Neural progenitor cell (in vitro differentiated cells): ENCODE results near the gene BPHL. TPM values are rescaled to one million over a fixed set of nuclear protein-coding genes. Genes with fewer than 3 reads are reported as not detected.
A peak's percentile ranks its signal among the peaks of the same experiment; 100 is the strongest.
"Not testable (repeated sequence)": the region's sequence is repeated elsewhere in the genome, so short reads cannot be mapped to it uniquely, and the experiment has no call there.

Experiments used
- DNase-seq: peaks from one replicate; pipeline ENCODE4 v3.0.0-alpha.2; 2016; ENCODE audit warnings: low spot score
- H2AFZ ChIP-seq: fragments of 200-600 bp; sonication (generic); replicated peaks from 2 replicates; pipeline ENCODE4 v1.6.1; 2016; ENCODE audit warnings: antibody characterized with exemption
- H3F3A ChIP-seq: fragments of 200-600 bp; sonication (generic); 2 replicates; pipeline ENCODE4 v1.6.1; 2016; ENCODE audit warnings: antibody characterized with exemption, low read depth
- H3K27ac ChIP-seq: fragments of 200-600 bp; sonication (generic); 2 replicates; pipeline ENCODE4 v1.5.1; 2016; ENCODE audit warnings: mild to moderate bottlenecking
- H3K27me3 ChIP-seq: fragments of 200-600 bp; sonication (generic); 2 replicates; pipeline ENCODE4 v1.6.1; 2016; ENCODE audit warnings: mild to moderate bottlenecking, moderate library complexity
- H3K36me3 ChIP-seq: fragments of 200-600 bp; sonication (generic); 2 replicates; pipeline ENCODE4 v1.5.1; 2016
- H3K4me1 ChIP-seq: fragments of 200-600 bp; sonication (generic); 2 replicates; pipeline ENCODE4 v1.6.1; 2016; ENCODE audit warnings: mixed run types
- H3K4me2 ChIP-seq: fragments of 200-600 bp; sonication (generic); 2 replicates; pipeline ENCODE4 v1.6.1; 2016
- H3K4me3 ChIP-seq: fragments of 200-600 bp; sonication (generic); 2 replicates; pipeline ENCODE4 v1.5.1; 2016
- H3K79me2 ChIP-seq: fragments of 200-600 bp; sonication (generic); 2 replicates; pipeline ENCODE4 v1.6.1; 2016; ENCODE audit warnings: low read depth
- H3K9ac ChIP-seq: fragments of 200-600 bp; sonication (generic); 2 replicates; pipeline ENCODE4 v1.6.1; 2016
- H3K9me3 ChIP-seq: fragments of 200-600 bp; sonication (generic); 2 replicates; pipeline ENCODE4 v1.5.1; 2016; ENCODE audit warnings: low read depth
- H4K20me1 ChIP-seq: fragments of 200-600 bp; sonication (generic); 2 replicates; pipeline ENCODE4 v1.6.1; 2016; ENCODE audit warnings: low read depth
- H3K27ac Mint-ChIP-seq: 3 replicates; pipeline ENCODE4 v1.8.0; 2021; ENCODE audit warnings: mixed read lengths
- H3K27me3 Mint-ChIP-seq: 2 replicates; pipeline ENCODE4 v1.8.0; 2022; ENCODE audit warnings: low read depth, mild to moderate bottlenecking, inconsistent platforms, moderate library complexity, mixed read lengths; ENCODE audit not compliant: insufficient read depth
- H3K36me3 Mint-ChIP-seq: 3 replicates; pipeline ENCODE4 v1.8.0; 2021; ENCODE audit warnings: mixed read lengths
- H3K4me1 Mint-ChIP-seq: 3 replicates; pipeline ENCODE4 v1.8.0; 2021; ENCODE audit warnings: mixed read lengths
- H3K4me3 Mint-ChIP-seq: 3 replicates; pipeline ENCODE4 v1.8.0; 2021; ENCODE audit warnings: mild to moderate bottlenecking, moderate library complexity, mixed read lengths
- H3K9me3 Mint-ChIP-seq: 3 replicates; pipeline ENCODE4 v1.8.0; 2020; ENCODE audit warnings: mixed read lengths
- EZH2 ChIP-seq: fragments of 200-600 bp; sonication (generic); IDR thresholded peaks from 2 replicates; pipeline ENCODE4 v1.6.1; 2017; ENCODE audit warnings: antibody characterized with exemption, mild to moderate bottlenecking, moderate library complexity
- EZH2phosphoT487 ChIP-seq: fragments of 200-600 bp; sonication (generic); IDR thresholded peaks from 2 replicates; pipeline ENCODE4 v1.6.1; 2017; ENCODE audit warnings: antibody characterized with exemption
- total RNA-seq: library from RNA; depleted of rRNA; stranded (reverse); fragments of >200 nt; gene quantifications from 2 replicates; pipeline ENCODE4 v1.2.3, GENCODE V29; 2015; ENCODE audit warnings: low replicate concordance
- TF ChIP-seq, protein P1 (sequence below): fragments of 200-600 bp; sonication (generic); IDR thresholded peaks from 2 replicates; pipeline ENCODE4 v1.5.1; 2017; ENCODE audit warnings: antibody characterized with exemption, mild to moderate bottlenecking

Gene BPHL
- total RNA-seq, 1 donor from 2014 or later = 44.5 TPM

DNA sequence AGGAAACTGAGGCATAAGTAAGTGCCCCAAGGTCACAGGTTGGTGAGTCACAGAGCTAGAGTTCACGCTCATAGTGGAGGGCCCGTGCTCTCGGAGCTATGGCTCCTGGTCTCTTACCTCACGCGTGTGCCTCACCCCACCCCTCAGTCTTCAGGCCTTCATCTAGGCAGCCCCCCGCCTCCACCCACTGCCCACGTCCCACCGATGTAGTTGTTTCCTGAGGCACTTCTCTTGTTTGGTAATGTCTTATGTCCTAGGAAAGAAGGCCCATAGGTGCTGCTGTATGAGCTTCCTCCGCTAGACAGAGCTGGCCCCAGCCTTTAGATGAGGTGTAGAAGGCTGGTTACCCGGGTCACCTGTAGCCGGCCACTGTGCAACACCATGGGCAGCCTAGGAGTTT lies 45.1 kb upstream of the BPHL start:
- H3K9ac ChIP-seq = no peak overlapping the region
- no peak overlapping the region for H3K27ac ChIP-seq
- H3F3A ChIP-seq = peaks cover 24% of the 10 kb centered on the region
- no peaks in the 10 kb centered on the region for H3K27me3 ChIP-seq
- TF ChIP-seq, protein P1, sequence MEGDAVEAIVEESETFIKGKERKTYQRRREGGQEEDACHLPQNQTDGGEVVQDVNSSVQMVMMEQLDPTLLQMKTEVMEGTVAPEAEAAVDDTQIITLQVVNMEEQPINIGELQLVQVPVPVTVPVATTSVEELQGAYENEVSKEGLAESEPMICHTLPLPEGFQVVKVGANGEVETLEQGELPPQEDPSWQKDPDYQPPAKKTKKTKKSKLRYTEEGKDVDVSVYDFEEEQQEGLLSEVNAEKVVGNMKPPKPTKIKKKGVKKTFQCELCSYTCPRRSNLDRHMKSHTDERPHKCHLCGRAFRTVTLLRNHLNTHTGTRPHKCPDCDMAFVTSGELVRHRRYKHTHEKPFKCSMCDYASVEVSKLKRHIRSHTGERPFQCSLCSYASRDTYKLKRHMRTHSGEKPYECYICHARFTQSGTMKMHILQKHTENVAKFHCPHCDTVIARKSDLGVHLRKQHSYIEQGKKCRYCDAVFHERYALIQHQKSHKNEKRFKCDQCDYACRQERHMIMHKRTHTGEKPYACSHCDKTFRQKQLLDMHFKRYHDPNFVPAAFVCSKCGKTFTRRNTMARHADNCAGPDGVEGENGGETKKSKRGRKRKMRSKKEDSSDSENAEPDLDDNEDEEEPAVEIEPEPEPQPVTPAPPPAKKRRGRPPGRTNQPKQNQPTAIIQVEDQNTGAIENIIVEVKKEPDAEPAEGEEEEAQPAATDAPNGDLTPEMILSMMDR = no peak
- no peak for TF ChIP-seq EZH2
- H3K9me3 ChIP-seq = no peaks in the 10 kb centered on the region
- Mint-ChIP-seq H3K9me3 (peaks cover 3% of the 10 kb centered on the region), H3K36me3 (peaks cover 22% of the 10 kb centered on the region), H3K4me1 (peaks cover 18% of the 10 kb centered on the region), H3K27me3 (peaks cover 4% of the 10 kb centered on the region), H3K27ac (no peak overlapping the region), H3K4me3 (no peak overlapping the region)
- DNase-seq = no peak
- no peak overlapping the region for H3K4me3 ChIP-seq
- H3K36me3 ChIP-seq = no peaks in the 10 kb centered on the region
- H4K20me1 ChIP-seq = no peaks in the 10 kb centered on the region
- no peak overlapping the region for H3K4me2 ChIP-seq
- H2AFZ ChIP-seq = no peak overlapping the region
- H3K79me2 ChIP-seq = peaks cover 38% of the 10 kb centered on the region
- peaks cover 16% of the 10 kb centered on the region for H3K4me1 ChIP-seq

DNA sequence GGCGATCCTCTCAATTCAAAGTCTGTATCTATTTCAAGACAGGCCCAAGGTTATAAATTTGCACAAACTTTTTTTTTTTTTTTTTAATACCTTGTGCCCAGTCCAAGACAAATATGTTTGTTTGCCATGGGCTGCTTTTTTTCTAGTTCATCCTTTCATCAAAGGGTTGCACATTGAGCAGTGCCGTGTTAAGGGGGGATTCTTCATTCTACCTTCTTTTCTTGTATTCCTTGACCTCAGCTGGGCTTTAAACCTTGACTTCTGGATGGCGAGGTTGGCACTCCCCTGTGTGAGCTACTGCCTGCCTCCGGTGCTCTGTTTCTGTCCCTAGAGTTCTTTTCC lies 42.8 kb upstream of the BPHL start:
- Mint-ChIP-seq H3K4me3 (no peak overlapping the region), H3K27ac (no peak overlapping the region), H3K36me3 (peaks cover 35% of the 10 kb centered on the region), H3K27me3 (peaks cover 2% of the 10 kb centered on the region), H3K9me3 (peaks cover 5% of the 10 kb centered on the region), H3K4me1 (peaks cover 10% of the 10 kb centered on the region)
- H3K27ac ChIP-seq = no peak overlapping the region
- H3K4me1 ChIP-seq = peaks cover 13% of the 10 kb centered on the region
- peaks cover 25% of the 10 kb centered on the region for H3K79me2 ChIP-seq
- no peaks in the 10 kb centered on the region for H4K20me1 ChIP-seq
- no peak overlapping the region for H2AFZ ChIP-seq
- no peaks in the 10 kb centered on the region for H3K36me3 ChIP-seq
- peaks cover 8% of the 10 kb centered on the region for H3F3A ChIP-seq
- TF ChIP-seq EZH2phosphoT487 = no peak
- TF ChIP-seq, protein P1 = no peak
- TF ChIP-seq EZH2 = no peak
- H3K4me3 ChIP-seq = no peak overlapping the region
- H3K9ac ChIP-seq = no peak overlapping the region
- no peaks in the 10 kb centered on the region for H3K27me3 ChIP-seq
- DNase-seq = no peak
- H3K9me3 ChIP-seq = no peaks in the 10 kb centered on the region
- H3K4me2 ChIP-seq = peak overlapping the region; percentile 21

DNA sequence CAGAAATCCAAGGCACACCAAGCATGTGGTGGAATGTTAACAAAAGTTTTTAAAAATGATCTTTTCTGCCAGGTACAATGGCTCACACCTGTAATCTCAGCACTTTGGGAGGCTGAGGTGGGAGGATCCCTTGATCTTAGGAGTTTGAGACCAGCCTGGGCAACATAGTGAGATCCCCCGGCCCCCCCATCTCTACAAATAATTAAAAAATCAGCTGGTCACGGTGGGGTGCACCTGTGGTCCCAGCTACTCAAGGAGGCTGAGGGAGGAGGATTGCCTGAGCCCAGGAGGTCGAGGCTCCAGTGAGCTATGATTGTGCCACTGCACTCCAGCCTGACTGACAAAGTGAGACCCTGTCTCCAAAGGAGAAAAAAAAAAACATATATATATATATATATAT lies 42.2 kb upstream of the BPHL start:
- Mint-ChIP-seq H3K9me3 (peaks cover 5% of the 10 kb centered on the region), H3K27me3 (peaks cover 2% of the 10 kb centered on the region), H3K4me3 (no peak overlapping the region), H3K27ac (no peak overlapping the region), H3K4me1 (peaks cover 10% of the 10 kb centered on the region), H3K36me3 (peaks cover 41% of the 10 kb centered on the region)
- TF ChIP-seq, protein P1 = no peak
- no peak for TF ChIP-seq EZH2
- no peak for TF ChIP-seq EZH2phosphoT487
- H3K9me3 ChIP-seq = no peaks in the 10 kb centered on the region
- no peak overlapping the region for H2AFZ ChIP-seq
- no peaks in the 10 kb centered on the region for H3K27me3 ChIP-seq
- peaks cover 20% of the 10 kb centered on the region for H3K79me2 ChIP-seq
- no peaks in the 10 kb centered on the region for H4K20me1 ChIP-seq
- H3F3A ChIP-seq = peaks cover 8% of the 10 kb centered on the region
- peaks cover 13% of the 10 kb centered on the region for H3K4me1 ChIP-seq
- H3K4me2 ChIP-seq = no peak overlapping the region
- no peak overlapping the region for H3K4me3 ChIP-seq
- no peak for DNase-seq
- H3K27ac ChIP-seq = no peak overlapping the region
- H3K36me3 ChIP-seq = no peaks in the 10 kb centered on the region
- H3K9ac ChIP-seq = no peak overlapping the region

DNA sequence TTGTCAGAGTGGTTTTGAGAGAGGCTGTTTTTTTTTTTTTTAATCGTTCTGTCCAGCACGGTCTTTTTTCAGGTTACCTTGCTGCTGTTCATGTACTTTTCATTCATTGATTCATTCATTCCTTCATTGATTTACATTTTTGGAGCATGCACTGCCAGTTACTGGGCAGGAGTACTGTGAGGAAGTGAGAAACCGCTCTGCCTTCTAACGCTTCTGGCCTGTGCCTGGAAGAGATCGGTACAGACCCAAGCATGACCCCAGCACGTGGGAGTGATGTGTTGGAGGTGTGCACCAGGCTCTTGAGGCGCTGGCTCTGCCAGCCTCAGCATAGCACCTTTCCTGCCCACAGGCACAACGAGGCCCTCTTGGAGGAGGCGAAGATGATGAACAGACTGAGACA lies 41.1 kb upstream of the BPHL start:
- no peaks in the 10 kb centered on the region for H3K9me3 ChIP-seq
- Mint-ChIP-seq H3K27me3 (peaks cover 2% of the 10 kb centered on the region), H3K36me3 (peaks cover 47% of the 10 kb centered on the region), H3K4me3 (no peak overlapping the region), H3K27ac (no peak overlapping the region), H3K4me1 (peaks cover 16% of the 10 kb centered on the region), H3K9me3 (peaks cover 5% of the 10 kb centered on the region)
- H3K4me3 ChIP-seq = no peak overlapping the region
- no peak overlapping the region for H3K9ac ChIP-seq
- H3K4me1 ChIP-seq = peaks cover 20% of the 10 kb centered on the region
- TF ChIP-seq EZH2phosphoT487 = no peak
- TF ChIP-seq, protein P1 = no peak
- TF ChIP-seq EZH2 = no peak
- H3F3A ChIP-seq = peaks cover 16% of the 10 kb centered on the region
- no peak overlapping the region for H2AFZ ChIP-seq
- no peak overlapping the region for H3K4me2 ChIP-seq
- peaks cover 14% of the 10 kb centered on the region for H3K79me2 ChIP-seq
- no peaks in the 10 kb centered on the region for H4K20me1 ChIP-seq
- no peaks in the 10 kb centered on the region for H3K36me3 ChIP-seq
- H3K27ac ChIP-seq = no peak overlapping the region
- DNase-seq = no peak
- no peaks in the 10 kb centered on the region for H3K27me3 ChIP-seq

DNA sequence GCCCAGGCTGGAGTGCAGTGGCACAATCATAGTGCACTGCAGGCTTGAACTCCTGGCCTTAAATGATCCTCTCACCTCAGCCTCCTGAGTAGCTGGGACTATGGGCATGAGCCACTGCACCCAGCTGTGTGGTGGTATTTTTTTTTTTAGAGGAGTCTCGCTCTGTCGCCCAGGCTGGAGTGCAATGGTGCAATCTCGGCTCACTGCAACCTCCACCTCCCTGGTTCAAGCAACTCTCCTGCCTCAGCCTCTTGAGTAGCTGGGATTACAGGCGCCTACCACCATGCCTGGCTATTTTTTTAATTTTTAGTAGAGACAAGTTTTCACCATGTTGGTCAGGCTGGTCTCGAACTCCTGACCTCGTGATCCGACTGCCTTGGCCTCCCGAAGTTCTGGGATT lies 39.6 kb upstream of the BPHL start:
- peaks cover 16% of the 10 kb centered on the region for H3K4me1 Mint-ChIP-seq

More for the DNA sequence above, 39.6 kb upstream of the BPHL start:
- not testable (repeated sequence) for H3K4me2 ChIP-seq, DNase-seq, H3K79me2 ChIP-seq, H3K27ac Mint-ChIP-seq, H3K27me3 Mint-ChIP-seq, H3K9me3 ChIP-seq, H3K36me3 ChIP-seq, H2AFZ ChIP-seq, H4K20me1 ChIP-seq, H3K4me3 Mint-ChIP-seq, H3K9ac ChIP-seq, H3K4me3 ChIP-seq, H3K9me3 Mint-ChIP-seq, H3K27me3 ChIP-seq, H3K27ac ChIP-seq
- peaks cover 59% of the 10 kb centered on the region for H3K36me3 Mint-ChIP-seq
- Histone ChIP-seq H3F3A (peaks cover 17% of the 10 kb centered on the region), H3K4me1 (peaks cover 21% of the 10 kb centered on the region)
